Hepatocyte (in vitro differentiated cells): ENCODE measurements around the gene USP2.

Source experiments
- EZH2phosphoT487 ChIP-seq: fragments of 200-600 bp; sonication (generic); IDR thresholded peaks from one replicate; pipeline ENCODE4 v1.6.1; 2018; ENCODE audit warnings: antibody characterized with exemption, mild to moderate bottlenecking, low read depth, moderate library complexity; ENCODE audit not compliant: unreplicated experiment, severe bottlenecking
- TF ChIP-seq, protein P1 (sequence below): fragments of 200-600 bp; sonication (generic); IDR thresholded peaks from 2 replicates; pipeline ENCODE4 v1.5.1; 2016; ENCODE audit warnings: antibody characterized with exemption, mild to moderate bottlenecking; ENCODE audit not compliant: poor library complexity

GRCh38 chr11:119323532-119324033, 57.9 kb downstream of the USP2 start:
- TF ChIP-seq, protein P1, sequence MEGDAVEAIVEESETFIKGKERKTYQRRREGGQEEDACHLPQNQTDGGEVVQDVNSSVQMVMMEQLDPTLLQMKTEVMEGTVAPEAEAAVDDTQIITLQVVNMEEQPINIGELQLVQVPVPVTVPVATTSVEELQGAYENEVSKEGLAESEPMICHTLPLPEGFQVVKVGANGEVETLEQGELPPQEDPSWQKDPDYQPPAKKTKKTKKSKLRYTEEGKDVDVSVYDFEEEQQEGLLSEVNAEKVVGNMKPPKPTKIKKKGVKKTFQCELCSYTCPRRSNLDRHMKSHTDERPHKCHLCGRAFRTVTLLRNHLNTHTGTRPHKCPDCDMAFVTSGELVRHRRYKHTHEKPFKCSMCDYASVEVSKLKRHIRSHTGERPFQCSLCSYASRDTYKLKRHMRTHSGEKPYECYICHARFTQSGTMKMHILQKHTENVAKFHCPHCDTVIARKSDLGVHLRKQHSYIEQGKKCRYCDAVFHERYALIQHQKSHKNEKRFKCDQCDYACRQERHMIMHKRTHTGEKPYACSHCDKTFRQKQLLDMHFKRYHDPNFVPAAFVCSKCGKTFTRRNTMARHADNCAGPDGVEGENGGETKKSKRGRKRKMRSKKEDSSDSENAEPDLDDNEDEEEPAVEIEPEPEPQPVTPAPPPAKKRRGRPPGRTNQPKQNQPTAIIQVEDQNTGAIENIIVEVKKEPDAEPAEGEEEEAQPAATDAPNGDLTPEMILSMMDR = peak; percentile 71
- TF ChIP-seq EZH2phosphoT487 = no peak
